ENCODE results near the gene CLPTM1L. TPM values are rescaled to one million over a fixed set of nuclear protein-coding genes. Genes with fewer than 3 reads are reported as not detected.

Gene CLPTM1L
- total and polyA plus RNA-seq, 9 of the 15 experiments (the other 6 are each of a cell fraction or from before 2014, with no cell fraction given) = 3.5 to 217 (median 177) TPM

- 97% methylated on average over 15 of the region's 15 CpGs for WGBS (ENCODE audit: insufficient coverage, low coverage, missing lambda C conversion rate)
- no peak for FAIRE-seq
- ChIA-PET POLR2A (interaction anchor here (0.7 kb wide), 1 partner anchor 10 kb away, joined by 3 read pairs; no protein-coding TSS in a partner anchor), CTCF (ENCODE audit: low intra/inter-chr PET ratio) (no interaction called here)
- in situ Hi-C loops (cut with MboI) (no loop called here), intact Hi-C loops (cut with micrococcal nuclease) (no loop called here)
- no peak overlapping the region for H3K9ac ChIP-seq (ENCODE audit: insufficient read depth in 1 of 2, low read depth in 2 of 2, low read length in 2 of 2)
- DNase-seq (ENCODE audit: extremely low read depth in 1 of 4, low spot score in 3 of 4) = no peak
- no peak overlapping the region for H3K4me2 ChIP-seq (ENCODE audit: insufficient read depth, low read length)
- no peaks in the 10 kb centered on the region for H3K27me3 ChIP-seq (ENCODE audit: control insufficient read depth in 2 of 2, insufficient read depth in 2 of 2, low read length in 2 of 2)
- peaks cover 15% of the 10 kb centered on the region for H4K20me1 ChIP-seq (replicated peaks; ENCODE audit: control insufficient read depth, insufficient read depth, low read length)
- H3K4me3 ChIP-seq = no peak overlapping the region
- peaks cover 0 to 25% of the 10 kb centered on the region in 2 experiments; a peak in 1 of 5 replicates for H3K4me1 ChIP-seq (replicated peaks in 1 of 2; ENCODE audit: control insufficient read depth in 2 of 2, insufficient read depth in 2 of 2, low read length in 2 of 2)
- H3K27ac ChIP-seq (ENCODE audit: extremely low read depth, low read depth, low read length) = no peak overlapping the region
- H3K79me2 ChIP-seq (ENCODE audit: control insufficient read depth, insufficient read depth, low read length) = 0 out of 3 replicates have a peak, but pooled peaks cover 2% of the 10 kb centered on the region
- TF ChIP-seq ZBTB33 (CRISPR knock-in tag; IDR thresholded peaks at IDR 0.05) (no peak), SMARCC2 (IDR thresholded peaks at IDR 0.05; ENCODE audit: low read depth) (no peak), CXXC5 (CRISPR knock-in tag; IDR thresholded peaks at IDR 0.05) (no peak), CCNT2 (IDR thresholded peaks at IDR 0.05; ENCODE audit: borderline replicate concordance, extremely low read depth, insufficient read length, low read depth, low read length) (no peak), POU5F1 (IDR thresholded peaks at IDR 0.05; ENCODE audit: borderline replicate concordance, low read depth, low read length, partially characterized antibody) (no peak), EWSR1 (IDR thresholded peaks at IDR 0.05; ENCODE audit: borderline replicate concordance, low read depth, partially characterized antibody) (no peak)
- no peak overlapping the region for H2AFZ ChIP-seq (ENCODE audit: low read depth, low read length)
- H3K9me1 ChIP-seq (ENCODE audit: control insufficient read depth, insufficient read depth, low read length) = no peaks in the 10 kb centered on the region
- ATAC-seq = no peak
- H3K36me3 ChIP-seq (ENCODE audit: control insufficient read depth, insufficient read depth, low read length) = peaks cover 81% of the 10 kb centered on the region
- no peaks in the 10 kb centered on the region for H3K9me3 ChIP-seq (replicated peaks; ENCODE audit: control insufficient read depth, insufficient read depth, low read depth, low read length)
- no TSS peak for BruUV-seq (replicated peaks)
Measured at GRCh38 chr5:1324301-1324700, 20.6 kb downstream of the CLPTM1L start.

Data from K562 (cell line).